ENCODE measurements around the gene FGF9.

DNA sequence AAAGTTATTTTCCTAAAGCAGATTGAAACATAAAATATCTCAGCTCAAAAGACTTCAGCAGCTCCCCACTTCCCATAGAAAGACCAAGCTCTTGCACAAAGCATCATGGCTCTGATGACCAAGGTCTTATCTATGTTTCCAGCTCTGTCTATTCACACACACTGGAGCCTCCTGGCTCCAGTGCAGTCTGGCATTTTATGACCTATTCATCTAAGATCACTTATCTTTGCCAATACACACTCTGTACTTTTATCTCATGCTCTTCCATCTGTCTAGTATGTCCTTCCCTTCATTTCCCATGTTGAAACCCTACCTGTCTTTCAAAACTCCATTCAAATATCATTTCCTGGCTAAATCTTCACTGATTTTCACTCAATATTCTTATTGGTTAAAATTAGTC is 74.4 kb downstream of the FGF9 start:
- no peak for TF ChIP-seq POLR2A (IDR thresholded peaks at IDR 0.05; ENCODE audit: low read depth, low read length)
- TF ChIP-seq POLR2AphosphoS5 (IDR thresholded peaks at IDR 0.05; ENCODE audit: low read depth, low read length) = no peak
- no peak for TF ChIP-seq TAF1 (IDR thresholded peaks at IDR 0.05; ENCODE audit: low read depth, low read length)
- no peak for TF ChIP-seq SPI1 (IDR thresholded peaks at IDR 0.05; ENCODE audit: low read depth, low read length)
